K562 (cell line): Measurements from ENCODE around the gene BCKDHB. TPM values are rescaled to one million over a fixed set of nuclear protein-coding genes. Genes with fewer than 3 reads are reported as not detected.
A peak's percentile ranks its signal among the peaks of the same experiment; 100 is the strongest.

Experiments
- ARHGAP35 ChIP-seq: fragments of 450-650 bp; IDR thresholded peaks from 2 replicates; pipeline ENCODE4 v1.6.1; 2018; ENCODE audit not compliant: partially characterized antibody
- CC2D1A ChIP-seq: fragments of 450-650 bp; IDR thresholded peaks from 2 replicates; pipeline ENCODE4 v1.6.1; 2017; ENCODE audit warnings: mild to moderate bottlenecking
- CREB1 ChIP-seq, 2 experiments: sonication (generic) in 1 of 2; formaldehyde crosslinking in 1 of 2; IDR thresholded peaks; 2 replicates each; pipeline versions ENCODE4 v1.6.1 to v1.8.0; 2012 to 2022; ENCODE audit warnings: inconsistent platforms in 1 of 2, mild to moderate bottlenecking in 1 of 2, missing genetic modification reagents in 1 of 2, moderate library complexity in 1 of 2
- ELF2 ChIP-seq: fragments of 250-450 bp; sonication (Bioruptor Pico); IDR thresholded peaks from 2 replicates; pipeline ENCODE4 v1.5.0; 2021; ENCODE audit warnings: mild to moderate bottlenecking
- ELK1 ChIP-seq: sonication (generic); formaldehyde crosslinking; IDR thresholded peaks from 2 replicates; pipeline ENCODE4 v1.8.1; 2022; ENCODE audit warnings: missing genetic modification reagents
- LCOR ChIP-seq: sonication (generic); formaldehyde crosslinking; IDR thresholded peaks from 2 replicates; pipeline ENCODE4 v1.8.0; 2022; ENCODE audit warnings: mild to moderate bottlenecking, missing genetic modification reagents
- POLR2AphosphoS5 ChIP-seq: IDR thresholded peaks from 2 replicates; pipeline ENCODE4 v1.6.1; 2011; ENCODE audit warnings: mild to moderate bottlenecking, low read depth, low read length, moderate library complexity; ENCODE audit not compliant: control insufficient read depth, insufficient read depth
- PURB ChIP-seq: sonication (generic); formaldehyde crosslinking; IDR thresholded peaks from 2 replicates; pipeline ENCODE4 v1.9.0; 2021; ENCODE audit warnings: low read depth, mild to moderate bottlenecking, missing genetic modification reagents
- RB1 ChIP-seq: fragments of 450-650 bp; IDR thresholded peaks from 2 replicates; pipeline ENCODE4 v1.6.1; 2017; ENCODE audit warnings: low read depth, mild to moderate bottlenecking
- RBFOX2 ChIP-seq: fragments of 200-400 bp; formaldehyde crosslinking; IDR thresholded peaks from 2 replicates; pipeline ENCODE4 v1.6.1; 2017; ENCODE audit warnings: low read depth, mild to moderate bottlenecking, low read length, moderate library complexity
- TAF1 ChIP-seq: IDR thresholded peaks from 2 replicates; pipeline ENCODE4 v1.6.1; 2011; ENCODE audit warnings: mild to moderate bottlenecking, low read length, moderate library complexity; ENCODE audit not compliant: insufficient read depth, control insufficient read depth, severe bottlenecking; ENCODE audit errors: extremely low read depth
- TOE1 ChIP-seq, 2 experiments: fragments of 450-650 bp in 1 of 2; sonication (generic) in 1 of 2; formaldehyde crosslinking in 1 of 2; IDR thresholded peaks; 2 replicates each; pipeline versions ENCODE4 v1.7.1 to v1.8.0; 2016 to 2022; ENCODE audit warnings: borderline replicate concordance in 2 of 2, mild to moderate bottlenecking in 2 of 2, antibody characterized with exemption in 1 of 2, inconsistent platforms in 1 of 2, low read depth in 1 of 2, missing genetic modification reagents in 1 of 2, moderate library complexity in 1 of 2
- ZBTB2 ChIP-seq: fragments of 450-650 bp; IDR thresholded peaks from 2 replicates; pipeline ENCODE4 v1.6.1; 2016; ENCODE audit warnings: antibody characterized with exemption
- ZNF76 ChIP-seq: fragments of 250-450 bp; sonication (Bioruptor Pico); IDR thresholded peaks from 2 replicates; pipeline ENCODE4 v1.4.0; 2020; ENCODE audit warnings: mild to moderate bottlenecking, moderate library complexity, borderline replicate concordance
- polyA plus RNA-seq, 8 experiments: library from polyadenylated mRNA; depleted of rRNA in 4 of 8; stranded (reverse) in 5 of 8; unstranded in 3 of 8; fragments of >200 nt; fragmentation: Nextera tagmentation in 2 of 8; fragmentation: Illumina TruSeq in 1 of 8; extraction: Ambion mirVana in 2 of 8; extraction: Trizol in 1 of 8; gene quantifications; 2 replicates each; pipeline versions ENCODE4 v1.2.1 to v1.2.3, GENCODE V29; 2011 to 2014; ENCODE audit warnings: inconsistent platforms in 1 of 8, missing spikeins in 1 of 8
- total RNA-seq, 7 experiments: library from RNA; depleted of rRNA in 6 of 7; stranded (reverse); fragments of >200 nt in 6 of 7; fragmentation: Illumina TruSeq in 2 of 7; extraction: Trizol in 2 of 7; gene quantifications; 2 replicates each; pipeline versions ENCODE4 v1.2.1 to v1.2.3, GENCODE V29; 2011 to 2021; ENCODE audit warnings: low replicate concordance in 1 of 7
- TF ChIP-seq, protein P1 (sequence below), 2 experiments: IDR thresholded peaks; 2 replicates each; pipeline ENCODE4 v1.6.1; 2011; ENCODE audit warnings: borderline replicate concordance in 1 of 2, control low read depth in 1 of 2, low read depth in 1 of 2, low read length in 1 of 2, mild to moderate bottlenecking in 1 of 2, mixed read lengths in 1 of 2, moderate library complexity in 1 of 2; ENCODE audit not compliant: insufficient read depth in 1 of 2, insufficient read length in 1 of 2, poor library complexity in 1 of 2, severe bottlenecking in 1 of 2; ENCODE audit errors: extremely low read depth in 1 of 2
- TF ChIP-seq, protein P2 (sequence below): sonication (generic); formaldehyde crosslinking; IDR thresholded peaks from 2 replicates; pipeline ENCODE4 v1.8.1; 2023; ENCODE audit warnings: mild to moderate bottlenecking, missing genetic modification reagents, moderate library complexity
- TF ChIP-seq, protein P3 (sequence below): fragments of 250-450 bp; sonication (Bioruptor Pico); IDR thresholded peaks from 2 replicates; pipeline ENCODE4 v1.9.0; 2021; ENCODE audit warnings: mild to moderate bottlenecking, inconsistent platforms

BCKDHB gene
- total and polyA plus RNA-seq, 9 of the 15 experiments (the other 6 are each of a cell fraction or from before 2014, with no cell fraction given): 4.1 to 23.7 (median 7.5) TPM

DNA sequence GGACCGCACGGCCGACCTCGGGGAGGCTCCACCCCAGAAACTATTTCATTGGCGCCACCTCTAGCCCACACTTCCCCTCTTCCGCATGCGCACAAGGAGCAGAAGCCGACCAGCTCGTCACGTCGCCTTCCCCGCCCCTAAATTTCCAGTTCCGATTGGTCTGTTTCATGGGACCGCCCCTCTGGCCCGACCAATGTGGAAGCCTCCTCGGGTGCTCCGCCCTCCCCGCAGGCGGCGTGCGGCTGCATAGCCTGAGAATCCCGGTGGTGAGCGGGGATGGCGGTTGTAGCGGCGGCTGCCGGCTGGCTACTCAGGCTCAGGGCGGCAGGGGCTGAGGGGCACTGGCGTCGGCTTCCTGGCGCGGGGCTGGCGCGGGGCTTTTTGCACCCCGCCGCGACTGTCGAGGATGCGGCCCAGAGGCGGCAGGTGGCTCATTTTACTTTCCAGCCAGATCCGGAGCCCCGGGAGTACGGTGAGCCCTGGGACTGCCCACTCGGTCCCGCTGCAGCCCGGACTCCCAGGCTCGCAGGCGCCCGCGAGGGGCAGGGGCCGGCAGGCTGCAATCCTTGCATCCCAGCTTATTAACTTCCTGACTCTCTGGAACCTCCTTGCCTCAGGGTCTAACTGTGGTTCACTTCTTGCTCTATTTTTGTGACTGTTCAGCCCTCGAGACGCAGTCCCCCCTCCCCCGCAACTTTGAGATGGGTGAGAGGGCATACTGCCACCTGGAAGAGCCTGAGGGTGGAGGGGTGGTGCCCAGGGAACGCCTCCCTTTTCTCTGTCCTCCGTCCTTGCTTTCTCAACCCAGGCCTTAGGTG lies at the start of gene BCKDHB (continued):
- TF ChIP-seq ZNF76 (CRISPR knock-in tag) (no peak), PURB (no peak), ELF2 (0 out of 2 replicates have a peak, but pooled peaks have one; percentile 34), RBFOX2 (peak; percentile 97), LCOR (CRISPR knock-in tag) (peak; percentile 31; the same call in 1 of the 2 replicates), POLR2AphosphoS5 (peak; percentile 79), RB1 (0 out of 2 replicates have a peak, but pooled peaks have one; percentile 19), TAF1 (peak; percentile 92), ELK1 (CRISPR knock-in tag) (no peak), CREB1 (IDR thresholded peaks at IDR 0.05) (peak; percentile 74), CREB1 (CRISPR knock-in tag; IDR thresholded peaks at IDR 0.05) (peak; percentile 73), TOE1 (IDR thresholded peaks at IDR 0.05; ENCODE audit: borderline replicate concordance) (no peak; the same call in 1 of the 2 replicates), TOE1 (CRISPR knock-in tag; IDR thresholded peaks at IDR 0.05; ENCODE audit: borderline replicate concordance, low read depth) (no peak), CC2D1A (peak; percentile 62; the same call in 1 of the 2 replicates), ARHGAP35 (no peak), ZBTB2 (peak; percentile 67)
- TF ChIP-seq, protein P1, sequence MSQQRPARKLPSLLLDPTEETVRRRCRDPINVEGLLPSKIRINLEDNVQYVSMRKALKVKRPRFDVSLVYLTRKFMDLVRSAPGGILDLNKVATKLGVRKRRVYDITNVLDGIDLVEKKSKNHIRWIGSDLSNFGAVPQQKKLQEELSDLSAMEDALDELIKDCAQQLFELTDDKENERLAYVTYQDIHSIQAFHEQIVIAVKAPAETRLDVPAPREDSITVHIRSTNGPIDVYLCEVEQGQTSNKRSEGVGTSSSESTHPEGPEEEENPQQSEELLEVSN (IDR thresholded peaks at IDR 0.05; ENCODE audit: borderline replicate concordance in 1 of 2, extremely low read depth in 1 of 2, insufficient read depth in 1 of 2, insufficient read length in 1 of 2, low read depth in 1 of 2, low read length in 1 of 2, poor library complexity in 1 of 2, severe bottlenecking in 1 of 2): peak; percentile 34 to 69
- TF ChIP-seq, protein P2, sequence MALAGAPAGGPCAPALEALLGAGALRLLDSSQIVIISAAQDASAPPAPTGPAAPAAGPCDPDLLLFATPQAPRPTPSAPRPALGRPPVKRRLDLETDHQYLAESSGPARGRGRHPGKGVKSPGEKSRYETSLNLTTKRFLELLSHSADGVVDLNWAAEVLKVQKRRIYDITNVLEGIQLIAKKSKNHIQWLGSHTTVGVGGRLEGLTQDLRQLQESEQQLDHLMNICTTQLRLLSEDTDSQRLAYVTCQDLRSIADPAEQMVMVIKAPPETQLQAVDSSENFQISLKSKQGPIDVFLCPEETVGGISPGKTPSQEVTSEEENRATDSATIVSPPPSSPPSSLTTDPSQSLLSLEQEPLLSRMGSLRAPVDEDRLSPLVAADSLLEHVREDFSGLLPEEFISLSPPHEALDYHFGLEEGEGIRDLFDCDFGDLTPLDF (CRISPR knock-in tag): 0 out of 2 replicates have a peak, but pooled peaks have one; percentile 20
- TF ChIP-seq, protein P3, sequence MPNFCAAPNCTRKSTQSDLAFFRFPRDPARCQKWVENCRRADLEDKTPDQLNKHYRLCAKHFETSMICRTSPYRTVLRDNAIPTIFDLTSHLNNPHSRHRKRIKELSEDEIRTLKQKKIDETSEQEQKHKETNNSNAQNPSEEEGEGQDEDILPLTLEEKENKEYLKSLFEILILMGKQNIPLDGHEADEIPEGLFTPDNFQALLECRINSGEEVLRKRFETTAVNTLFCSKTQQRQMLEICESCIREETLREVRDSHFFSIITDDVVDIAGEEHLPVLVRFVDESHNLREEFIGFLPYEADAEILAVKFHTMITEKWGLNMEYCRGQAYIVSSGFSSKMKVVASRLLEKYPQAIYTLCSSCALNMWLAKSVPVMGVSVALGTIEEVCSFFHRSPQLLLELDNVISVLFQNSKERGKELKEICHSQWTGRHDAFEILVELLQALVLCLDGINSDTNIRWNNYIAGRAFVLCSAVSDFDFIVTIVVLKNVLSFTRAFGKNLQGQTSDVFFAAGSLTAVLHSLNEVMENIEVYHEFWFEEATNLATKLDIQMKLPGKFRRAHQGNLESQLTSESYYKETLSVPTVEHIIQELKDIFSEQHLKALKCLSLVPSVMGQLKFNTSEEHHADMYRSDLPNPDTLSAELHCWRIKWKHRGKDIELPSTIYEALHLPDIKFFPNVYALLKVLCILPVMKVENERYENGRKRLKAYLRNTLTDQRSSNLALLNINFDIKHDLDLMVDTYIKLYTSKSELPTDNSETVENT (CRISPR knock-in tag): 0 out of 2 replicates have a peak, but pooled peaks have one; percentile 43
